Nucleus accumbens (tissue), 56 donors: ENCODE results near the gene CD9.

Experiments
- DNase-seq, 56 donors: peaks; one replicate each; lab custom pipeline; 2025; lab: John Stamatoyannopoulos, UW

Gene CD9

GRCh38 chr12:6234906-6235305 lies 34.7 kb downstream of the CD9 start:
- peak in 1 of 56 donors; percentile 33 for DNase-seq

GRCh38 chr12:6235499-6235898 lies 35.3 kb downstream of the CD9 start:
- DNase-seq = peak in 5 of 56 donors; percentile 14 to 41 (median 21)

GRCh38 chr12:6235906-6236640 lies 35.9 kb downstream of the CD9 start:
- DNase-seq = no peak

- DNase-seq = no peak
Observed at GRCh38 chr12:6236641-6236940, 36.4 kb downstream of the CD9 start.

- no peak for DNase-seq
Observed at GRCh38 chr12:6237830-6238229, 37.6 kb downstream of the CD9 start.

- no peak for DNase-seq
Observed at GRCh38 chr12:6238875-6239274, 38.7 kb downstream of the CD9 start.

- DNase-seq = peak in 5 of 56 donors; percentile 9 to 40 (median 28)
Observed at GRCh38 chr12:6241495-6241894, 41.3 kb downstream of the CD9 start.

- DNase-seq = no peak
Observed at GRCh38 chr12:6249580-6249979, 49.4 kb downstream of the CD9 start.

GRCh38 chr12:6250343-6250742 lies 50.1 kb downstream of the CD9 start:
- no peak for DNase-seq

- no peak for DNase-seq
Observed at GRCh38 chr12:6253278-6253677, 53.1 kb downstream of the CD9 start.

GRCh38 chr12:6254491-6254890 lies 54.3 kb downstream of the CD9 start:
- DNase-seq = no peak

- no peak for DNase-seq
Observed at GRCh38 chr12:6257007-6257406, 56.8 kb downstream of the CD9 start.

GRCh38 chr12:6262211-6262610 lies 62.0 kb downstream of the CD9 start:
- no peak for DNase-seq

GRCh38 chr12:6262623-6263022 lies 62.4 kb downstream of the CD9 start:
- DNase-seq = no peak

GRCh38 chr12:6263931-6264330 lies 63.7 kb downstream of the CD9 start:
- DNase-seq = no peak

GRCh38 chr12:6264402-6265037 lies 64.3 kb downstream of the CD9 start:
- DNase-seq = no peak

- DNase-seq = no peak
Observed at GRCh38 chr12:6265038-6265405, 64.8 kb downstream of the CD9 start.

GRCh38 chr12:6266541-6266966 lies 66.4 kb downstream of the CD9 start:
- no peak for DNase-seq

GRCh38 chr12:6266971-6267721 lies 66.9 kb downstream of the CD9 start:
- no peak for DNase-seq

- DNase-seq = peak in 1 of 56 donors; percentile 9
Observed at GRCh38 chr12:6268484-6269157, 68.4 kb downstream of the CD9 start.

- DNase-seq = no peak
Observed at GRCh38 chr12:6269986-6270385, 69.8 kb downstream of the CD9 start.
